ENCODE data around the gene WDR45B.

Gene WDR45B

GRCh38 chr17:82619641-82620040, 28.6 kb downstream of the WDR45B start:
- DNase-seq, result no peak

GRCh38 chr17:82619211-82619610, 29.0 kb downstream of the WDR45B start:
- DNase-seq, result no peak

- no peak for DNase-seq
Observed at GRCh38 chr17:82616021-82616711, 32.1 kb downstream of the WDR45B start.

DNA sequence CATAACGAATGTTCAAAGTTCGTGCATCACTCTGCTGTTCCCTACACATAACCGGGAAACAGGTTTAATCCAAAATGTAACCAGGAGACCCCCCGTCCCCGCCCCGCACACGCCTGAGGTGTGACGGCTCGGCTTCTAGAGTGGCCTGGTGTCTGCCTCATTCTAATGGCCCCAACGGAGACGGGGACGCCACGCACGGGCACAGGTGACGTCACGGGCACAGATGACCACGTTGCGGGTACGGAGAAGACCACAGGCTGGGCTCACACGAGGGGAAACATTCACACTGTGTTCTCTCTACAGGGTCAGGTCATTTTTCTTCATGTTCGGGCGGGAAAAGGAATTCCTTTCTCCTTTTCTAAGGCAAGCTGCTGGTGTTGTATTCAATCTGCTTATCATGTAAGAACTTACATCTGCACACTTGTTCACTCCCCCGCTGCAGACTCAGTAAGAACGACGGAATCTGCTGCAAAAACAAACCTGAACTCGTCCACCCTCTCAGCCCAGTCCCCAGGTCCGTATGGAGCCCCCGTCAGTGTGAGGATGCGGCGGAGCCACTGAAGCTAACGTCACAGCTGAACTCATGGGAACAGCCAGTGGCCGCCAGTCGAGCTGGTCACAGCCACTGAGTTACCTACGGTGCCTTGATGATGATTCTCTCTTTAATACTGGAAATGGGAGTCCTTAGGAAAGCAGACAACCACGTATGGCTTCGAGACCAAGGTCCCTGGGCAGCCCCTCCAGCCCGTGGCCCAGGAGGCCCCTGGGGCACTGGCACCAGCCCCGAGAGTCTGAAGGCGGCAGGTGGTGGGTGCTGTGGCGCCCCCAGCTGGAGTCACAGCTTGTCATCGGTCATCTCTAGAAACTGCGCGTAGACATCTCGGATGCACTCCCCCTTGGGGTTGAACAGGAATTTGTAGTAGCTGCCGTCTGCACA, 32.9 kb downstream of the WDR45B start:
- DNase-seq, result no peak

- no peak for DNase-seq
Observed at GRCh38 chr17:82614095-82614631, 34.1 kb downstream of the WDR45B start.

DNA sequence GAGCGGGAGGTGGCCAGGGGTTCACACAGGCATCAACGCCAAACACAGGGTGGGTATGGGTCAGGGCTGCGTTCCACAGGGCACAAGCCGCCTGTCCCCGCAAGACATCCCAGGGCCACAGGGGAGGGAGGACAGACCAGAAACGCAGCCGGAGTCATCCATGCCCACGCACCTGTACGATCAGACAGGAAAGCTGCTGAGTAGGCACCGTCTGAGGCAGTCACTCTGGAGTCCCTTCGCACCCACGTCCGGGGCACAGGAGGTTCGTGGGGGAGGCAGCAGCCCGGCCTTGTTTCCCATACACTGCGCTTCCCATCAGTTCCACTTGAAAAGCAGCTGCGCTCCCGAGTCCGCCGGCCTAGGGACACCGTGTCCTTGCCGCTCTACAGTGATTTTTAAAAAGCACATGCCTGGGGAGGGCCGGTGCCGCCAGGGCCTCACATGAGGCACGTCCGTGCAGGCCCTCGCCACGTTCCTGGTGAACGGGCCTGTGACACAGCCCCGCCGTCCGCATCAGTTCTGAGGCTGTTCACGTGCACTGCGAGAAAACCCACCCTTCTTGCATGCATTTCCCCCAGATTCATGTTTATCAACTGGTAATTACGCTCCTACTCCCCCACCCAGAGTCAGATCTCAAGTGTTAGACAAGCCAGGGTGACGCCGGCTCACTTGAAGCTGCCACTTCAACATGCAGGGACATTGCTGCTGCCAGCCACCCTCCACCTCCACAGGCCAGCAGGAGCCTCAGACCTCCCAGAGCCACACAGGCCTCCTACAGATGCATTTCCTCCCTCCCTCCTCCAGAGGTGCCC, 34.8 kb downstream of the WDR45B start:
- no peak for DNase-seq

DNA sequence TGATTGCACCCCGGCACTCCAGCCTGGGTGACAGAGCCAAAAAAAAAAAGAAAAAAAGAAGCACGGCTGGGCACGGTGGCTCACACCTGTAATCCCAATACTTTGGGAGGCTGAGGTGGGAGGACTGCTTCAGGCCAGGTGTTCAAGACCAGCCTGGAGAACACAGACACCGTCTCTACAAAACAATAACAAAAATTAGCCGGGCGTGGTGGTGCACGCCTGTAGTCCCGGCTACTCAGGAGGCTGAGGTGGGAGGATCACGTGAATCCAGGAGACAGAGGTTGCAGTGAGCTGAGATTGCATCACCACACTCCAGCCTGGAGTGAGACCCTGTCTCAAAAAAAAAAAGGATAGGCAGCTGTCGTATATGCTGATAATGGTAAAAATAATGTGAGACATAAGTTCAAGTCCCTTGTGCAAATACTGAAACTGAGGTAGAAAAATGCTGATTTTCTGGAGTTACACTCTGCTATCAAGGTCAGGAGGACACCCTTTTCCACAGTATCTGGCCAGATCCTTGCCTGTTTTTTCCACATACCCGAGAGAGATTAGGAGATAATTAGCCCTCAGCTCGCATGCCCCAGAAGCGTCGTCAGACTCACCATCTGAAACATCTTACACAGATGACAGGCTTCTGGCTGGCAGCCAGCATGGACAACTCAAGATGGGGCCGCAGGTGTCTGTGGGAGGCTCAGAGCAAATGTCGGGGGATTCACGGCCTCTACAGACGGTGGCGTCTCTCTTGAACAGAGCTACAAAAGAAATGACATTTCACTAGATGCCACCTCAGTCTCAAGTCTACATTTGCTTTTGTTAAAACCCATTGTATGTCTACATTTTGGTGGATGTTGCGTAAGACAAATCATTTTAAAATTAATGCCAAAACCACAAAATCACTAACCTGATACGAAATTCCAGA, 36.8 kb downstream of the WDR45B start:
- no peak for DNase-seq

GRCh38 chr17:82609655-82610054, 38.6 kb downstream of the WDR45B start:
- no peak for DNase-seq

GRCh38 chr17:82608816-82609215, 39.4 kb downstream of the WDR45B start:
- no peak for DNase-seq

- DNase-seq, result no peak
Observed at GRCh38 chr17:82605939-82606600, 42.2 kb downstream of the WDR45B start.

GRCh38 chr17:82604532-82604931, 43.7 kb downstream of the WDR45B start:
- no peak for DNase-seq

DNA sequence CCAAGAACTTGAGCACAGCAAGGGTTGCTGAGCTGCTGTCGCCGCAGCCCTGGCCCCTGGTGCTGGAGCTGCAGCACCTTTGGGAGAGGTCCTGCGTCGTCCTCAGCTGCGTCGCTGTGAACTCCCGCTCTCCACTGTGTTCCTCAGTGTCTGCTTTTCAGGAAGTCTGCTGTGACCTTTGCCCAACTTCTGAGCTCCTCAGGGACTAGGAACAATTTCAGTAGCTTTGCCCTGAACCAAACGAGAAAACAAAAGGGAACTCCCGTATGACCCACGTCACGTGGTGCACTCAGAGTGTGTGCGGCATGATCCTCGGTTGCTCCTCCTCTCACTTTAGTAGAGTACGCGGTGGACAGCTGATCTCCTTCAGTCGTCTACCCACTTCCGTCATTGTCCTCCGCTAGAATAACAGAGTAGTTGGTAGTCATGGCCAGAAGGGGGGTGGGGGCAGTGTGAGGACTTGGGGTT, 44.2 kb downstream of the WDR45B start:
- no peak for DNase-seq

DNA sequence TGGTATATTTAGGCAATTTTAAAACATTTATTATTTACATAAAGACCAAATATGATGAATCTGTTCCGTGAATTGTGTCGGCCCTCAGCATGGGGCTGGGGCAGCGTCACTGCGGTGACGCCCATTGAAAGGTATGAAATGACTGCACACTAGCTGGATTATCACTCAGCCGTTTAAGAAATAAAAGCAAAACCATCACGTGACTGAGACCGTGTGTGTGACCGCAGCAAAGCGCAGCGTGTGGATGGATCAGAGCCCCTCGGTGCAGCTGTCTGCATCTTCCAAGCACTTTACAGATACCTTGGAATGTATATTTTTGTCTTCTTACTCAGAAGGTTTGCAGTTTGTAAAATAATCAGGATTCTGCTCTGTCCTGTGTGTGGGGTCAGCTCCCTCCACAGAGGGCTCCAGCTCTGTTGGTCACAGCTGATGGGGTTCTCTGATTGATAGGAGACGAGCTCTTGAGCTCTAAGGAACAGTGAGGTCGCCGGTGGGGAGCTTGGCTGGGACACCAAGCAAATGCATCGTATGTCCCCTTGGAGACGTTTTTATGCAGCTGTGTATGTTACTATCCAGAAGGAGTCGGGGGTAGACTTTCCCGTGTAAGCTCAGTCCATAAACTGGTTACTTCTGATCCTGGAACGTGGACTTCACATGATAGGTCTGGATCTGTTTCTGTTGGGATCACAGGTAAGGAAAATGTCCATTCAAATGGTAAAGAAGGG, 45.1 kb downstream of the WDR45B start:
- no peak for DNase-seq

- DNase-seq, result no peak
Observed at GRCh38 chr17:82602487-82602886, 45.8 kb downstream of the WDR45B start.

DNA sequence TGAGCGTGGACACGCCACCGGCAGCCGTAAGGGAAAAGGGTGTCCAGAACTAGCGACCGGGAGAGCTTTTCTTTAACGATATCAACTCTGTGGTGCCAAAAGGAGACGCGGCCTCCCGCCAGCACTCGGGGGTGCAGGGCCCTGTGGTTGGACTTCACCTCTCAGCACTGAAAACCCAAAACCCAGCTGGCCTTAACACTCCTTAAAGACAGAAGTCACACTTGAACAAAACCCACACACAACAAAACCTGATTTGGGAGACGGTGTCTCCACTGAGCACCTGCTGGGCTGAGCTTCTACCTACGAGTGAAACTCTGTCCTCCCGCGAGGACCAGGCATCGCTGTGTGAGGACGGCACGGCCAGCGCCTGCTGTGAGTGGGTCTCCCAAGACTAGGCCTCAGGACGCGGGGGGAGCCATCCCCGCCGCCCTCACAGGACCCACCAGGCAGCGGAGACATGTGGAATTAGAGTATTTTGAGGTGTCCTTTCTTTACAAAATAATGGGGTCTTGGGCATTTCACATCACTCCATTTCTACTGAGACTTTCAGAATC, 46.7 kb downstream of the WDR45B start:
- no peak for DNase-seq

GRCh38 chr17:82600731-82601446, 47.4 kb downstream of the WDR45B start:
- DNase-seq, result no peak

GRCh38 chr17:82599674-82600661, 48.3 kb downstream of the WDR45B start:
- DNase-seq, result no peak

Measured in cortex of kidney (tissue), 1 donor.